GM23338 (cell line): ENCODE data around the gene SETBP1.

Experiments used
- CREB1 ChIP-seq: fragments of 250-450 bp; sonication (Bioruptor Pico); IDR thresholded peaks from 2 replicates; pipeline ENCODE4 v1.5.0; 2020; ENCODE audit warnings: low read depth, mild to moderate bottlenecking, moderate library complexity
- EZH2 ChIP-seq: fragments of 200-600 bp; sonication (generic); IDR thresholded peaks from one replicate; pipeline ENCODE4 v1.8.0; 2017; ENCODE audit warnings: antibody characterized with exemption, mild to moderate bottlenecking, low read depth; ENCODE audit not compliant: unreplicated experiment
- EZH2phosphoT487 ChIP-seq: fragments of 200-600 bp; sonication (generic); IDR thresholded peaks from one replicate; pipeline ENCODE4 v1.8.1; 2018; ENCODE audit warnings: antibody characterized with exemption; ENCODE audit not compliant: unreplicated experiment
- NANOG ChIP-seq: IDR thresholded peaks from 2 replicates; pipeline ENCODE4 v1.6.1; 2016; ENCODE audit warnings: antibody characterized with exemption, borderline replicate concordance
- POLR2AphosphoS5 ChIP-seq: IDR thresholded peaks from 2 replicates; pipeline ENCODE4 v1.6.1; 2016; ENCODE audit warnings: antibody characterized with exemption, low read depth
- TF ChIP-seq, protein P1 (sequence below): IDR thresholded peaks from one replicate; pipeline ENCODE4 v1.6.1; 2018; ENCODE audit warnings: antibody characterized with exemption; ENCODE audit not compliant: unreplicated experiment
- TF ChIP-seq, protein P2 (sequence below), 2 experiments: fragments of 200-600 bp in 1 of 2; sonication (generic) in 1 of 2; conservative IDR thresholded peaks; 2 replicates each; pipeline versions ENCODE4 v1.5.1 to v1.6.1; 2016 to 2017; ENCODE audit warnings: antibody characterized with exemption in 2 of 2, low read depth in 2 of 2, mild to moderate bottlenecking in 2 of 2, moderate library complexity in 1 of 2

DNA sequence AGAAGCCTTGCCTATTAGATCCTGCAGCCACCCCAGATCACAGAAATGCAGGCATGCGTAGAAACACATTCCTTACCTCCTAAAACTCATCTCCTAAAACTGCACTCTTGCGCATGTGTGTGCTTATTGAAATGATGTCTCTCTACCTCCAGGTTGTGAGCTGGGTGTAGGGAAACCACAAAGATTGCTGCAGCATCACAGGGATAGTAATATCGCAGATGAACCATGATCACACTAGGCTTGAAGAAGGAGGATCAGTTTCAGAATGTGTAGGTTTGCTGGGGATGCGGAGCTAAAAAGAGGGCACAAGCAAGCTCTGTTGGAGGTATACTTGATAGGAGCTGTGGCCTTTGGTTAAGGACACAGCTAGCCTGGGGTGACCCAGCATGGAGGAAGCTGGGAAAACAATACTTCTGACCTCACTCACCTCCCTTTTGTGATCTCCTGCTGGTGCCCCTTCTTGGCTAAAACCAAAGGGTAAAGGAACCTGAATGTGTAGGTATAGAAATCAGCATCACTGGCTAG is 118.8 kb downstream of the SETBP1 start:
- TF ChIP-seq, protein P1, sequence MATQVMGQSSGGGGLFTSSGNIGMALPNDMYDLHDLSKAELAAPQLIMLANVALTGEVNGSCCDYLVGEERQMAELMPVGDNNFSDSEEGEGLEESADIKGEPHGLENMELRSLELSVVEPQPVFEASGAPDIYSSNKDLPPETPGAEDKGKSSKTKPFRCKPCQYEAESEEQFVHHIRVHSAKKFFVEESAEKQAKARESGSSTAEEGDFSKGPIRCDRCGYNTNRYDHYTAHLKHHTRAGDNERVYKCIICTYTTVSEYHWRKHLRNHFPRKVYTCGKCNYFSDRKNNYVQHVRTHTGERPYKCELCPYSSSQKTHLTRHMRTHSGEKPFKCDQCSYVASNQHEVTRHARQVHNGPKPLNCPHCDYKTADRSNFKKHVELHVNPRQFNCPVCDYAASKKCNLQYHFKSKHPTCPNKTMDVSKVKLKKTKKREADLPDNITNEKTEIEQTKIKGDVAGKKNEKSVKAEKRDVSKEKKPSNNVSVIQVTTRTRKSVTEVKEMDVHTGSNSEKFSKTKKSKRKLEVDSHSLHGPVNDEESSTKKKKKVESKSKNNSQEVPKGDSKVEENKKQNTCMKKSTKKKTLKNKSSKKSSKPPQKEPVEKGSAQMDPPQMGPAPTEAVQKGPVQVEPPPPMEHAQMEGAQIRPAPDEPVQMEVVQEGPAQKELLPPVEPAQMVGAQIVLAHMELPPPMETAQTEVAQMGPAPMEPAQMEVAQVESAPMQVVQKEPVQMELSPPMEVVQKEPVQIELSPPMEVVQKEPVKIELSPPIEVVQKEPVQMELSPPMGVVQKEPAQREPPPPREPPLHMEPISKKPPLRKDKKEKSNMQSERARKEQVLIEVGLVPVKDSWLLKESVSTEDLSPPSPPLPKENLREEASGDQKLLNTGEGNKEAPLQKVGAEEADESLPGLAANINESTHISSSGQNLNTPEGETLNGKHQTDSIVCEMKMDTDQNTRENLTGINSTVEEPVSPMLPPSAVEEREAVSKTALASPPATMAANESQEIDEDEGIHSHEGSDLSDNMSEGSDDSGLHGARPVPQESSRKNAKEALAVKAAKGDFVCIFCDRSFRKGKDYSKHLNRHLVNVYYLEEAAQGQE, result no peak
- TF ChIP-seq, protein P2, sequence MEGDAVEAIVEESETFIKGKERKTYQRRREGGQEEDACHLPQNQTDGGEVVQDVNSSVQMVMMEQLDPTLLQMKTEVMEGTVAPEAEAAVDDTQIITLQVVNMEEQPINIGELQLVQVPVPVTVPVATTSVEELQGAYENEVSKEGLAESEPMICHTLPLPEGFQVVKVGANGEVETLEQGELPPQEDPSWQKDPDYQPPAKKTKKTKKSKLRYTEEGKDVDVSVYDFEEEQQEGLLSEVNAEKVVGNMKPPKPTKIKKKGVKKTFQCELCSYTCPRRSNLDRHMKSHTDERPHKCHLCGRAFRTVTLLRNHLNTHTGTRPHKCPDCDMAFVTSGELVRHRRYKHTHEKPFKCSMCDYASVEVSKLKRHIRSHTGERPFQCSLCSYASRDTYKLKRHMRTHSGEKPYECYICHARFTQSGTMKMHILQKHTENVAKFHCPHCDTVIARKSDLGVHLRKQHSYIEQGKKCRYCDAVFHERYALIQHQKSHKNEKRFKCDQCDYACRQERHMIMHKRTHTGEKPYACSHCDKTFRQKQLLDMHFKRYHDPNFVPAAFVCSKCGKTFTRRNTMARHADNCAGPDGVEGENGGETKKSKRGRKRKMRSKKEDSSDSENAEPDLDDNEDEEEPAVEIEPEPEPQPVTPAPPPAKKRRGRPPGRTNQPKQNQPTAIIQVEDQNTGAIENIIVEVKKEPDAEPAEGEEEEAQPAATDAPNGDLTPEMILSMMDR (conservative IDR thresholded peaks at IDR 0.05; ENCODE audit: low read depth in 2 of 2), result no peak
- no peak for TF ChIP-seq NANOG
- TF ChIP-seq EZH2, result no peak
- no peak for TF ChIP-seq POLR2AphosphoS5
- no peak for TF ChIP-seq EZH2phosphoT487
- no peak for TF ChIP-seq CREB1 (CRISPR knock-in tag)
